GM12872 (cell line): Measurements from ENCODE around the gene NBL1.

Experiments used
- CTCF ChIP-seq: IDR thresholded peaks from 3 replicates; pipeline ENCODE4 v1.5.1; 2011; ENCODE audit warnings: low read depth, mild to moderate bottlenecking, low read length, moderate library complexity; ENCODE audit not compliant: insufficient read depth

NBL1 gene

DNA sequence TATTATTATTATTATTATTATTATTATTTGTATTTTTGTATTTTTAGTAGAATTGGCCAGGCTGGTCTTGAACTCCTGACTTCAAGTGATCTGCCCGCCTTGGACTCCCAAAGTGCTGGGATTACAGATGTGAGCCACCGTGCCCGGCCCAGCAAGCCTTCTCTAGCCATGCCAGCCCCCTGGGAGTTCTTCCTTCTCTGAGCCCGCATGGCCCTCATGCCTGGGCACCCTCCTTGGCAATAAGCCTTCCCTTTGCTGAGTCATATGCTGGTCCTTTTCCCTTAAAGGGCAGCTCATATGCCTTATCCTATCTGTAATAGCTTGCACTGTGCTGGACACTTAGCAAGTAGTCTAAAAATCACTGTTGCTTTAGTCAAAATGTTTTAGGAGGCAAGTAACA lies 8.5 kb upstream of the NBL1 start:
- TF ChIP-seq CTCF = no peak

DNA sequence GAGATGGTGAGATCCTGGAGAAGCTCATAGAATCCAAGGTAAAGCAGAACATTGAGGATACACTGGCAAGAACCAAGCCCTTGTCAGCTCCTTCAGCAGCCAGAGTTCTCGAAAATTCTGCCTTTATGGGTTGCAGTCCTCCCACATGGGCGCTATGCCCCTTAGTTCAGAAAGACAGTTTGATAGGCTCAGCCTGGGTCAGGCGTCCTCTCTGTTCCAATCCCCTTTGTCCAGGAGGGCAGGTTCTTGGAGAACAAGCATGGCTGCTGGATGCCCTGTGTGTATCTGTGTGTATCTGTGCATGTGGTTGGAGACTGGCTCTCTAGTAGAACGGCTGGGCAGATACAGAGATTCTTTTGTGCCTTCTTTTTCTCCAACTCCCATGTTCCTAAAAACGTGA lies 8.0 kb upstream of the NBL1 start:
- TF ChIP-seq CTCF = no peak

DNA sequence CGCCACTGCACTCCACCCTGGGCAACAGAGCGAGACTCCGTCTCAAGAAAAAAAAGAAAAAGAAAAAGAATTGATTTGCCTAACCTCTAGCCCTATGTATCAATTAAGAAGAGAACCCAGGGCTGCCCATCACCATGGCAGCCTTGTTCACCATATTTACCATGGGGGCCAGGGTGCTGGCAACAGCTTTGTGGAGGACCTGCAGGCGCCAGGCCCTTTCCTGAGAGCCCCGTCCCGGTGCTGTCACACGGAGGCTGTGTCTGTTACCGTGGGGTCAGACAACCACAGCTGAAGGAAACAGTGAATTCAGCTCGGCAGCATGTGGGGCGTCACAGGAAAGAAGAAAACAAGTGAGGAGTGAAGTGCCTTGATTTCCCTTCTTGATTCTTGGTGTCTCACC lies 6.5 kb upstream of the NBL1 start:
- no peak for TF ChIP-seq CTCF

GRCh38 chr1:19639999-19640362 lies 4.1 kb upstream of the NBL1 start:
- TF ChIP-seq CTCF = no peak

- TF ChIP-seq CTCF = no peak
Observed at GRCh38 chr1:19640363-19641316, 3.5 kb upstream of the NBL1 start.

GRCh38 chr1:19643121-19643520 lies 990 bp upstream of the NBL1 start:
- TF ChIP-seq CTCF = no peak

GRCh38 chr1:19644395-19644680 lies 227 bp downstream of the NBL1 start:
- TF ChIP-seq CTCF = no peak
